Bronchial epithelial cell (primary cell): ENCODE results near the gene WNT3. TPM values are rescaled to one million over a fixed set of nuclear protein-coding genes. Genes with fewer than 3 reads are reported as not detected.

ENCODE experiments used
- DNase-seq: peaks from one replicate; pipeline ENCODE4 v3.0.0-alpha.2; 2010; ENCODE audit warnings: low read depth
- FAIRE-seq: peaks from 2 replicates; lab custom pipeline; 2011; peaks lifted over from hg19 to GRCh38; lab: Jason Lieb, UNC
- H3K27me3 ChIP-seq: 2 replicates; pipeline ENCODE4 v1.5.1; 2011; ENCODE audit warnings: low read length; ENCODE audit not compliant: control insufficient read depth, insufficient read depth
- H3K36me3 ChIP-seq: 2 replicates; pipeline ENCODE4 v1.5.1; 2011; ENCODE audit warnings: low read length; ENCODE audit not compliant: control insufficient read depth, insufficient read depth
- H3K4me3 ChIP-seq: 2 replicates; pipeline ENCODE4 v1.5.1; 2011; ENCODE audit warnings: mild to moderate bottlenecking, low read depth, low read length, control low read depth
- CTCF ChIP-seq: IDR thresholded peaks from 2 replicates; pipeline ENCODE4 v1.5.1; 2011; ENCODE audit warnings: mild to moderate bottlenecking, moderate library complexity, low read length, control low read depth, inconsistent platforms; ENCODE audit not compliant: insufficient read depth, severe bottlenecking
- total RNA-seq: library from RNA; depleted of rRNA; stranded (reverse); fragments of >200 nt; gene quantifications from 2 replicates; pipeline ENCODE4 v1.2.1, GENCODE V29; 2014

Gene WNT3
- total RNA-seq, 1 donor from 2014 or later = 0.79 TPM

- no peak overlapping the region for H3K4me3 ChIP-seq
- no peaks in the 10 kb centered on the region for H3K36me3 ChIP-seq
- DNase-seq (no peak), FAIRE-seq (no peak)
- no peaks in the 10 kb centered on the region for H3K27me3 ChIP-seq
- no peak for TF ChIP-seq CTCF
Measured at GRCh38 chr17:46726206-46726605, 92.3 kb downstream of the WNT3 start.

GRCh38 chr17:46722662-46723285 lies 95.7 kb downstream of the WNT3 start:
- FAIRE-seq = no peak
- no peak for DNase-seq
- TF ChIP-seq CTCF = no peak
- Histone ChIP-seq H3K27me3 (no peaks in the 10 kb centered on the region), H3K36me3 (peaks cover under 1% of the 10 kb centered on the region), H3K4me3 (no peak overlapping the region)

GRCh38 chr17:46720408-46720807 lies 98.1 kb downstream of the WNT3 start:
- no peaks in the 10 kb centered on the region for H3K27me3 ChIP-seq
- no peak overlapping the region for H3K4me3 ChIP-seq
- DNase-seq (no peak), FAIRE-seq (no peak)
- H3K36me3 ChIP-seq = peaks cover 2% of the 10 kb centered on the region
- TF ChIP-seq CTCF = no peak

- DNase-seq (no peak), FAIRE-seq (no peak)
- Histone ChIP-seq H3K27me3 (no peaks in the 10 kb centered on the region), H3K36me3 (peaks cover 2% of the 10 kb centered on the region), H3K4me3 (no peak overlapping the region)
- no peak for TF ChIP-seq CTCF
Measured at GRCh38 chr17:46719891-46720290, 98.6 kb downstream of the WNT3 start.

- Histone ChIP-seq H3K27me3 (no peaks in the 10 kb centered on the region), H3K36me3 (peaks cover 2% of the 10 kb centered on the region), H3K4me3 (no peak overlapping the region)
- no peak for TF ChIP-seq CTCF
- peak; percentile 47 for FAIRE-seq
- no peak for DNase-seq
Measured at GRCh38 chr17:46717999-46718398, 100.5 kb downstream of the WNT3 start.

Other genes with a start within 250 kb of the WNT3 start
- gene ARL17A, start 239.0 kb downstream of the WNT3 start, total RNA-seq = 1.5 and 2.9 TPM in 2 replicates
- gene NSF, start 228.0 kb downstream of the WNT3 start, total RNA-seq = 21.9 and 32.0 TPM in 2 replicates
- gene WNT9B, start 32.9 kb upstream of the WNT3 start, total RNA-seq = not detected in 2 replicates
- gene GOSR2, start 104.5 kb upstream of the WNT3 start, total RNA-seq = 37.6 and 46.7 TPM in 2 replicates
- gene RPRML, start 160.6 kb upstream of the WNT3 start, total RNA-seq = not detected in 2 replicates